NCI-H1694 (cell line): ENCODE data around the gene PKIB.
"Not testable (repeated sequence)": the region's sequence is repeated elsewhere in the genome, so short reads cannot be mapped to it uniquely, and the experiment has no call there.

Experiments
- DNase-seq: peaks from one replicate; lab custom pipeline; 2025; lab: John Stamatoyannopoulos, UW

The PKIB gene

GRCh38 chr6:122710908-122711635 lies 100.9 kb downstream of the PKIB start:
- DNase-seq = no peak

GRCh38 chr6:122712093-122712447 lies 101.9 kb downstream of the PKIB start:
- DNase-seq = no peak

- no peak for DNase-seq
These were observed 102.4 kb downstream of the PKIB start for GRCh38 chr6:122712448-122713137.

DNA sequence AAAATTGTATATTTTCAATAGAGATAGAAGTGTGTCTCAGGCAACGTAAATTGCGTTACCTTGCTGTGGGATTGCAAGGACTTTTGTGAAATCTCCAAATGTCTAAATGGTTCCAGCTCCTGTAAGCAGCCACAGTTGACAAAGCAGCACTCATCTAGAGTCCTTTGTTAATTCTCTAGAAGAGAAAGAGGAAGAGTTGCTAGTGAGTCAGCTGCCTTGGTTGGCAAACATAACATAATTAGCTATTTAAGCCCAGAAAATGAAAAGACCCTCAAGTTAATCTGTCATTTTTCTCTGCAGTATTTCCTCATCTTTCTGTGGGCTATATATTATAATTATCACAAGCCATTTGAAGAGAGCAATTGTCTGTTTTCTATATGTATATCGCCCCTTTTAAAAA lies 102.9 kb downstream of the PKIB start:
- DNase-seq = no peak

DNA sequence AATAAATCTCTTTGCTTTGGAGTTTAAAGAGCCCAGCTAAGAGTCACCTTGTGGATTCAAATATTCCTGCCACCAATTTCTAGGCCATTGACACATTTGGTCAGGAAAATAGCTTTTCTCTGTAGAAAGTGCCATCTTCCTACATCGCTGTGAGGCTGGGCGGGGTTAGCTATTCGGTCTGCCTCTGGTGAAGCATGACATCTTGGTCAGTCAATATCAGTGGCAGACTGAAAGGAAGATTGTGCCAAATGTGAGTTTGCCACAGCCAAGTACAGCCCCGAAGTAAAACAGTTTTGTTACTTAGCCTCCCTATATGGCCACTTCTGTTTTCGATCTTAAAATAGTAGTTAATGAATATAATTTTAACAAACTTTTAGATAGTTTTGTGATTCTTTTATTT lies 103.9 kb downstream of the PKIB start:
- DNase-seq = no peak

- DNase-seq = no peak
These were observed 105.5 kb downstream of the PKIB start for GRCh38 chr6:122715725-122716124.

DNA sequence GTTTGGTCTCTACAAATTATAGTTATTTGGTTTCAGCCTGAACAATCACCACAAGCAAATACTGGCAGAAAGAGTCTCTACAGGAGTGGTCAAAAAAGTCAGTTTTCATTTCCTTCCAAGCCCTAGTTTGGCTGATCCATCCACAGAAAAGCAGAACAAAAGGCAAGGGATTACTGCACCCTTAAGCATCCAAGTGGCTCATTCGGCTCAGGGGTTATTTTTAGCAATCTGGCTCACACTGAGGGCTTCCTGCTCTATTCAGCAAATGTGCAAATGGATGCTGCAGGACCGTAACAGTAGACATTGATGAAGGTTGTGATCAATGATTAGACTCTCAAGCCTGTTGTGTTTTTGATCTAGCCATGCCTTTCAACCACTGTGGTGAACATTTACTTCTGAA lies 107.1 kb downstream of the PKIB start:
- DNase-seq = no peak

- DNase-seq = no peak
These were observed 108.4 kb downstream of the PKIB start for GRCh38 chr6:122718616-122719015.

- no peak for DNase-seq
These were observed 109.0 kb downstream of the PKIB start for GRCh38 chr6:122719176-122719575.

GRCh38 chr6:122722746-122723145 lies 112.5 kb downstream of the PKIB start:
- no peak for DNase-seq

DNA sequence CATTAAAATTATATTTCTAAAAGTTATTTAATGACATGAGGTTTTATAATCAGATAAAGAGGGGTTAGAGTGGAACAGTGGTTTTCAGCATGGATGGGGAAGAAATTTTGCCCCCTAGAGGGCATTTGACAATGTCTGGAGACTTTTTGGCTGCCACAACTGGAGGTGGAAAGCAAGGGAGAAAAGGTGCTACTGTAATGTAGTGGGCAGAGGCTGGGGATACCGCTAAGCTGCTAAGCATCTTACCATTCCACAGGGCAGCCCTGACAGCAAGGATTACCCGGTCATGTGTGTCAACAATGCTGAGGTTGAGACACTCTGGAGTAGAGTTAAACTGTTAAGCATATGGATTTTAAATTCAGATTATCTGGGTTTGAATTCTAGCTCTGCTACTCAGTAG lies 116.4 kb downstream of the PKIB start:
- DNase-seq = no peak

- DNase-seq = no peak
These were observed 117.0 kb downstream of the PKIB start for GRCh38 chr6:122727244-122727643.

- DNase-seq = no peak
These were observed 120.1 kb downstream of the PKIB start for GRCh38 chr6:122730334-122730733.

- DNase-seq = peak; percentile 61
These were observed 120.7 kb downstream of the PKIB start for GRCh38 chr6:122730775-122731386.

GRCh38 chr6:122733259-122733658 lies 123.1 kb downstream of the PKIB start:
- no peak for DNase-seq

GRCh38 chr6:122734529-122735395 lies 124.6 kb downstream of the PKIB start:
- DNase-seq = no peak

DNA sequence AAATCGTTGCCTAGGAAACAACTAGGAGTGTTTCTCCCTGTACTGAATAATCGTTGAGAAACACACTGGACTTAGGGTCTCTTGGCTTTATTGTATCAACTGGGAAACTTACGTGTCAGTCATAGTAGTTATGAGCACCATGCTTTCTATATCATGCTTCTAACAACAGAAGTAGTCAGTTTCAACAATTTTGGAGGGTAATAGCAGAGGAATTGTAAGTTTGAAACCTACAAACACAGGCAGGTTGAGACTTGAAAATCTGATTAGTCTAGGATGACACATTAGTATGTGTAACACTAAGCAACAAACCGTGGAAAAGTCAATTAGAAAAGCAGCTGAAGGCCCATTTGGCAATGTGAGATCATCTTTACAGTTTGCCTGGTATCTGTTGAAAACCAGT lies 125.4 kb downstream of the PKIB start:
- peak; percentile 83 for DNase-seq

DNA sequence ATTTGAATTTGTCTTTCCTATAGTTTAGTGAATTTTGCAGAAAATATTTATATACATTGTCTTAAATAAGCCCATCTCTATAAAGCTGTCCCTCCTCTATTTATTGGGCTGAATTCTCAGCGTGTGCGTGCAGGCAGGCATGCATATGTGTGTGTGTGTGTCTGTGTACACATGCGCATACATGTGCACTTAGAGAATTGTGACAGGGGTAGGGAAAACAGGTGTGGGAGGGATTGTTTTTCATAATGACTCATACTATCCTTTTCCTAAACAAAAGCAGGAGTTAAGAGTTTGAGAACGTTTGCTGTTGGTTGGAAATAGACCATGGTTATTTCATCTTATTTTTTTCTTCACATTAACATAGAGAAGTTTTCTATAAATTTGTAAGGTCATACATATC lies 126.0 kb downstream of the PKIB start:
- peak; percentile 72 for DNase-seq

DNA sequence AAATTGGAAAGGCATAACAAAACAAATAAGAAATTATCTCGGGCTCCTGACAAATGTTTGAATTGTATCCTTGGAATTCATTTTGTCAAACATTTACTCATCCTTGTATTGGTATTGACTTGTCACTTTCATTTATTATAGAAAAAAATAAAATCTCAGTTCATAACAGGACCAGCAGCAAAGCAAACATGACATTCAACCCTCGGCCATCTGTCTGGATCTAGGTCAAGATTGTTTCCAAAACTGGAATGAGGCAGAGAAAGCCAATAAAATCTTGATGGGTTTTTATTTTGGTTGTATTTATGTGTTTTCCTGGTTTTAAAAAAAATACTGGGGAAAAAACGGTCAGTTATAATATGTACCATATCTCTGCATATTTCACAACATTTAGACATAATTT lies 126.4 kb downstream of the PKIB start:
- DNase-seq = no peak

DNA sequence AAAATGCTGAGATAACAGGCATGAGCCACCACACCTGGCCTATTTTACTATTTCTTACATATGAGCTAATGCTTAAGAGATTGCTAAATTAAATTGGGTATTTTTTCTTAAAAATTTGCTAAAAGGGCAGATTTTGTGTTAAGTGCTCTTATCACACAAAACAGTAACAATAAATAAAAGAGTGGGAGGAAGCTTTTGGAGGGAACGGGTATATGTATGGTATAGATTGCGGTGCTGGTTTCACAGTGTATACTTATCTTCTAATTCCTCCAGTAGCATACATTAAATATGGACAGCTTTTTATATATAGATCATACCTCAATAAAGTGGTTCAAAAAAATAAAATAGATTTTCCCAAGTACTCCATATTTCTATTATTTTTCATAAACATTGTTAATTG lies 129.9 kb downstream of the PKIB start:
- DNase-seq = no peak

DNA sequence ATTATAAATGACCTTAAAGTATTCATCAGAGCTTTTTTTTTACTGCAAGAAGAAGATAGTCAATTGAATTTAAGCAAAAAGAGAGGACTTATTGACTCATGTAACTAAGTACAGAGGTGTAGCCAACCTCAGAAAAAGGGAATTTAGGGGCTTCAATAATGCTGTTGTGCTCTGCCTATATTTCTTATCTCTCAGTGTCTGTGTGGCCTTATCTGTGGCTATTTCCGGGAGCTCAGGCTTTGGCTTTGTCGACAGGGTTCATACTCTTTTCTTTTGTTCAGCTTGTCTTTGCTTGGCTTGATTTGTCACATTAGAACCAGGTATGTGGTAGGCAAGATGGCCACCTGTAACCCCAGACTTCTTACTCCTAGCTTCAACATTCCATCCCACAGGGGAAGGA lies 130.7 kb downstream of the PKIB start:
- no peak for DNase-seq

DNA sequence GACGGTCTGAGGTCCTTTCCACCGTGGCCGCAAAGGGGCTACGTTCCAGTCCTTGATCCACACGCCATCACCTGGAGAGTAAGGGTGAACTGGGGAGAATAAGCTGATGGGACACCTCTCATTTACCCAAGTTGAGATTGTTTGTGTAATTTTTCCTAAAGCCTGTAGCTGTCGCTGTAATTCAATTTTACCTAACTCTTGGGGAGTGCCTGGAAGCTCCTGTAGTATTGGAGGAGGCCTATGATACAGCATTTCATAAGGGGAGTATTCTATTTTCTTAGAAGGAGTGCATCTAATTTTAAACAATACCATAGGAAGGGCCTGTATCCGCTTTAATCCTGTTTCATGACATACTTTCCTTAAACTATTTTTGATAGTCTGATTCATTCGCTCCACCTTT lies 134.0 kb downstream of the PKIB start:
- DNase-seq = not testable (repeated sequence)
